Mammary epithelial cell (primary cell): ENCODE results near the gene NLRC5.

Experiments used
- EZH2 ChIP-seq: IDR thresholded peaks from 2 replicates; pipeline ENCODE4 v1.6.1; 2012; ENCODE audit warnings: low read length, inconsistent platforms, borderline replicate concordance
- TF ChIP-seq, protein P1 (sequence below), 2 donors: IDR thresholded peaks in 1 of 2; conservative IDR thresholded peaks in 1 of 2; 2 replicates each; pipeline ENCODE4 v1.5.1; 2011 to 2012; ENCODE audit warnings: inconsistent platforms in 2 of 2, low read length in 2 of 2, mild to moderate bottlenecking in 2 of 2, control low read depth in 1 of 2, low read depth in 1 of 2; ENCODE audit not compliant: insufficient read depth in 1 of 2; ENCODE audit errors: extremely low read depth in 1 of 2

DNA sequence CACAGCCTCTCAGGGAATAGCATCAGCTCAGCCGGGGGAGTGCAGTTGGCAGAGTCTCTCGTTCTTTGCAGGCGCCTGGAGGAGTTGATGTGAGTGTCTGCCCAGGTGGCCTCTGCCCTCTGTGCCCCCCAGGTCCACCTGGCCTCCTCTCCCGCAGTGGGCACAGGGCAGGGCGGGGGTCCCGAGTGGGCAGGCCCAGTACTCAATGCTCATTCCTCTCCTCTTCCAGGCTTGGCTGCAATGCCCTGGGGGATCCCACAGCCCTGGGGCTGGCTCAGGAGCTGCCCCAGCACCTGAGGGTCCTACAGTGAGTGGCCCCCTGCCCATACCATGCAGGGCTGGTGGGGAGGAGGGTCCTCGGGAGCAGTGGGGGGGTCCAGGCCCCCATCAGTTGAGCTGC, 88.4 kb downstream of the NLRC5 start:
- TF ChIP-seq, protein P1, sequence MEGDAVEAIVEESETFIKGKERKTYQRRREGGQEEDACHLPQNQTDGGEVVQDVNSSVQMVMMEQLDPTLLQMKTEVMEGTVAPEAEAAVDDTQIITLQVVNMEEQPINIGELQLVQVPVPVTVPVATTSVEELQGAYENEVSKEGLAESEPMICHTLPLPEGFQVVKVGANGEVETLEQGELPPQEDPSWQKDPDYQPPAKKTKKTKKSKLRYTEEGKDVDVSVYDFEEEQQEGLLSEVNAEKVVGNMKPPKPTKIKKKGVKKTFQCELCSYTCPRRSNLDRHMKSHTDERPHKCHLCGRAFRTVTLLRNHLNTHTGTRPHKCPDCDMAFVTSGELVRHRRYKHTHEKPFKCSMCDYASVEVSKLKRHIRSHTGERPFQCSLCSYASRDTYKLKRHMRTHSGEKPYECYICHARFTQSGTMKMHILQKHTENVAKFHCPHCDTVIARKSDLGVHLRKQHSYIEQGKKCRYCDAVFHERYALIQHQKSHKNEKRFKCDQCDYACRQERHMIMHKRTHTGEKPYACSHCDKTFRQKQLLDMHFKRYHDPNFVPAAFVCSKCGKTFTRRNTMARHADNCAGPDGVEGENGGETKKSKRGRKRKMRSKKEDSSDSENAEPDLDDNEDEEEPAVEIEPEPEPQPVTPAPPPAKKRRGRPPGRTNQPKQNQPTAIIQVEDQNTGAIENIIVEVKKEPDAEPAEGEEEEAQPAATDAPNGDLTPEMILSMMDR (conservative IDR thresholded peaks at IDR 0.05 in 1 of 2, IDR thresholded peaks at IDR 0.05 in 1 of 2; ENCODE audit: extremely low read depth in 1 of 2, insufficient read depth in 1 of 2, low read depth in 1 of 2, low read length in 2 of 2): no peak
- TF ChIP-seq EZH2: no peak
